Fibroblast of villous mesenchyme (primary cell): ENCODE data around the gene CDH2. TPM values are rescaled to one million over a fixed set of nuclear protein-coding genes. Genes with fewer than 3 reads are reported as not detected.

Experiments
- DNase-seq: peaks from one replicate; pipeline ENCODE4 v3.0.0-alpha.2; 2010; ENCODE audit warnings: low read depth
- H3K4me3 ChIP-seq: 2 replicates; pipeline ENCODE4 v1.5.1; 2011; ENCODE audit warnings: low read depth, mild to moderate bottlenecking, low read length
- CTCF ChIP-seq: IDR thresholded peaks from 2 replicates; pipeline ENCODE4 v1.5.1; 2012; ENCODE audit warnings: low read depth, mild to moderate bottlenecking, low read length; ENCODE audit not compliant: insufficient read depth
- total RNA-seq: library from RNA; depleted of rRNA; stranded (reverse); fragments of >200 nt; gene quantifications from 2 replicates; pipeline ENCODE4 v1.2.3, GENCODE V29; 2012

Gene CDH2
- total RNA-seq, 1 donor = 74.7 TPM

GRCh38 chr18:28095041-28095440 lies 81.9 kb downstream of the CDH2 start:
- DNase-seq = no peak
- TF ChIP-seq CTCF = no peak

GRCh38 chr18:28091197-28091596 lies 85.7 kb downstream of the CDH2 start:
- DNase-seq = no peak
- no peak for TF ChIP-seq CTCF

More at GRCh38 chr18:28095041-28095440, 81.9 kb downstream of the CDH2 start:
- H3K4me3 ChIP-seq = no peak overlapping the region

GRCh38 chr18:28088477-28088876 lies 88.5 kb downstream of the CDH2 start:
- DNase-seq = no peak
- TF ChIP-seq CTCF = no peak
- H3K4me3 ChIP-seq = no peak overlapping the region

More at GRCh38 chr18:28091197-28091596, 85.7 kb downstream of the CDH2 start:
- no peak overlapping the region for H3K4me3 ChIP-seq

GRCh38 chr18:28086670-28087552 lies 90.0 kb downstream of the CDH2 start:
- no peak for DNase-seq
- TF ChIP-seq CTCF = no peak
- no peak overlapping the region for H3K4me3 ChIP-seq

- no peak for TF ChIP-seq CTCF
- H3K4me3 ChIP-seq = no peak overlapping the region
- no peak for DNase-seq
Observed at GRCh38 chr18:28081516-28081915, 95.4 kb downstream of the CDH2 start.

- peak; percentile 34 for DNase-seq
- no peak for TF ChIP-seq CTCF
Observed at GRCh38 chr18:28080876-28081300, 96.0 kb downstream of the CDH2 start.

More at GRCh38 chr18:28080876-28081300, 96.0 kb downstream of the CDH2 start:
- no peak overlapping the region for H3K4me3 ChIP-seq
